Hematopoietic multipotent progenitor cell treated with erythropoietin and hydrocortisone succinate and interleukin-3 and kit ligand, for 6 days (in vitro differentiated cells): ENCODE results near the gene NAPEPLD.
"Not testable (repeated sequence)": the region's sequence is repeated elsewhere in the genome, so short reads cannot be mapped to it uniquely, and the experiment has no call there.

Source experiments
- DNase-seq: peaks from one replicate; pipeline ENCODE4 v3.0.0-alpha.2; 2015

Gene NAPEPLD

GRCh38 chr7:103059471-103059870, 89.4 kb downstream of the NAPEPLD start:
- no peak for DNase-seq

- DNase-seq: no peak
Measured at GRCh38 chr7:103058122-103058521, 90.8 kb downstream of the NAPEPLD start.

GRCh38 chr7:103056006-103056405, 92.9 kb downstream of the NAPEPLD start:
- not testable (repeated sequence) for DNase-seq

GRCh38 chr7:103051519-103051918, 97.4 kb downstream of the NAPEPLD start:
- DNase-seq: no peak
